Vagina (tissue), 2 donors: ENCODE results near the gene IL12RB2. TPM values are rescaled to one million over a fixed set of nuclear protein-coding genes. Genes with fewer than 3 reads are reported as not detected.

Experiments
- DNase-seq, 2 donors: peaks; one replicate each; pipeline ENCODE4 v3.0.0-alpha.2; 2017; ENCODE audit errors: extremely low spot score in 2 of 2
- H3K27ac ChIP-seq: fragments of 200-600 bp; sonication (generic); one replicate; pipeline ENCODE4 v1.5.1; 2019
- H3K27me3 ChIP-seq: fragments of 200-600 bp; sonication (generic); one replicate; pipeline ENCODE4 v1.5.1; 2019
- H3K36me3 ChIP-seq, 2 donors: fragments of 200-600 bp; sonication (generic); one replicate each; pipeline ENCODE4 v1.5.1; 2017 to 2019
- H3K4me1 ChIP-seq: fragments of 200-600 bp; sonication (generic); one replicate; pipeline ENCODE4 v1.5.1; 2019
- H3K4me3 ChIP-seq, 2 donors: fragments of 200-600 bp; sonication (generic); 1 replicate in 1 of 2; 2 replicates in 1 of 2; pipeline ENCODE4 v1.5.1; 2016 to 2019
- H3K9me3 ChIP-seq: fragments of 200-600 bp; sonication (generic); one replicate; pipeline ENCODE4 v1.5.1; 2019
- CTCF ChIP-seq, 3 experiments: fragments of 450-650 bp in 2 of 3; fragments of 200-600 bp in 1 of 3; sonication (generic) in 1 of 3; IDR thresholded peaks; one replicate each; pipeline ENCODE4 v1.5.1; 2017 to 2019; ENCODE audit warnings: antibody characterized with exemption in 3 of 3, mild to moderate bottlenecking in 2 of 3, moderate library complexity in 2 of 3
- POLR2A ChIP-seq, 2 donors: fragments of 450-650 bp; IDR thresholded peaks; one replicate each; pipeline ENCODE4 v1.6.1; 2017; ENCODE audit warnings: antibody characterized with exemption in 2 of 2, mild to moderate bottlenecking in 2 of 2, moderate library complexity in 2 of 2
- POLR2AphosphoS5 ChIP-seq, 2 donors: sonication (generic); formaldehyde crosslinking; IDR thresholded peaks; one replicate each; pipeline ENCODE4 v1.9.0; 2017; ENCODE audit warnings: antibody characterized with exemption in 2 of 2, mild to moderate bottlenecking in 2 of 2, low read depth in 1 of 2; ENCODE audit not compliant: insufficient read depth in 1 of 2
- intact Hi-C: fragments of 100-400 bp; cut with DNase I; formaldehyde crosslinking; loops from one replicate; pipeline ENCODE4 v1.15.1; 2023
- total RNA-seq: library from RNA; depleted of rRNA; stranded (reverse); fragments of >200 nt; gene quantifications from one replicate; pipeline ENCODE4 v1.2.3, GENCODE V29; 2016

Gene IL12RB2
- total RNA-seq, 1 donor from 2014 or later: 0.74 TPM

GRCh38 chr1:67332653-67333529 lies 25.2 kb downstream of the IL12RB2 start:
- no peaks in the 10 kb centered on the region for H3K27me3 ChIP-seq
- no peak overlapping the region for H3K4me3 ChIP-seq
- intact Hi-C loops: no loop called here
- no peak for DNase-seq
- H3K9me3 ChIP-seq: no peaks in the 10 kb centered on the region
- H3K27ac ChIP-seq: no peak overlapping the region
- TF ChIP-seq POLR2AphosphoS5 (IDR thresholded peaks at IDR 0.05; ENCODE audit: insufficient read depth in 1 of 2, low read depth in 1 of 2): no peak
- no peak for TF ChIP-seq CTCF (IDR thresholded peaks at IDR 0.05)
- no peak for TF ChIP-seq POLR2A (IDR thresholded peaks at IDR 0.05)
- no peaks in the 10 kb centered on the region for H3K4me1 ChIP-seq
- no peaks in the 10 kb centered on the region for H3K36me3 ChIP-seq

GRCh38 chr1:67333603-67334002 lies 25.9 kb downstream of the IL12RB2 start:
- Histone ChIP-seq H3K4me1 (no peaks in the 10 kb centered on the region), H3K36me3 (no peaks in the 10 kb centered on the region), H3K9me3 (no peaks in the 10 kb centered on the region), H3K27me3 (no peaks in the 10 kb centered on the region), H3K27ac (no peak overlapping the region), H3K4me3 (no peak overlapping the region)
- DNase-seq: no peak
- intact Hi-C loops: no loop called here
- TF ChIP-seq POLR2AphosphoS5 (IDR thresholded peaks at IDR 0.05; ENCODE audit: insufficient read depth in 1 of 2, low read depth in 1 of 2) (no peak), POLR2A (IDR thresholded peaks at IDR 0.05) (no peak), CTCF (IDR thresholded peaks at IDR 0.05) (no peak)

GRCh38 chr1:67335411-67335810 lies 27.7 kb downstream of the IL12RB2 start:
- intact Hi-C loops: no loop called here

GRCh38 chr1:67336157-67336556 lies 28.5 kb downstream of the IL12RB2 start:
- no peaks in the 10 kb centered on the region for H3K27me3 ChIP-seq
- peaks cover 11% of the 10 kb centered on the region for H3K4me1 ChIP-seq
- intact Hi-C loops: no loop called here
- no peak for DNase-seq
- no peak overlapping the region for H3K4me3 ChIP-seq
- no peaks in the 10 kb centered on the region for H3K36me3 ChIP-seq
- no peak for TF ChIP-seq POLR2A (IDR thresholded peaks at IDR 0.05)
- TF ChIP-seq CTCF (IDR thresholded peaks at IDR 0.05): no peak
- TF ChIP-seq POLR2AphosphoS5 (IDR thresholded peaks at IDR 0.05; ENCODE audit: insufficient read depth in 1 of 2, low read depth in 1 of 2): no peak
- H3K9me3 ChIP-seq: no peaks in the 10 kb centered on the region
- H3K27ac ChIP-seq: no peak overlapping the region

More at GRCh38 chr1:67335411-67335810, 27.7 kb downstream of the IL12RB2 start:
- H3K9me3 ChIP-seq: no peaks in the 10 kb centered on the region
- H3K4me3 ChIP-seq: no peak overlapping the region
- H3K4me1 ChIP-seq: peaks cover 11% of the 10 kb centered on the region
- no peak for DNase-seq
- H3K36me3 ChIP-seq: no peaks in the 10 kb centered on the region
- TF ChIP-seq CTCF (IDR thresholded peaks at IDR 0.05) (no peak), POLR2AphosphoS5 (IDR thresholded peaks at IDR 0.05; ENCODE audit: insufficient read depth in 1 of 2, low read depth in 1 of 2) (no peak)
- H3K27ac ChIP-seq: no peak overlapping the region
- H3K27me3 ChIP-seq: no peaks in the 10 kb centered on the region

GRCh38 chr1:67336783-67337182 lies 29.1 kb downstream of the IL12RB2 start:
- H3K27ac ChIP-seq: no peak overlapping the region
- H3K36me3 ChIP-seq: no peaks in the 10 kb centered on the region
- H3K27me3 ChIP-seq: no peaks in the 10 kb centered on the region
- peaks cover 11% of the 10 kb centered on the region for H3K4me1 ChIP-seq
- no peaks in the 10 kb centered on the region for H3K9me3 ChIP-seq
- DNase-seq: no peak
- intact Hi-C loops: no loop called here
- TF ChIP-seq POLR2A (IDR thresholded peaks at IDR 0.05) (no peak), CTCF (IDR thresholded peaks at IDR 0.05) (no peak), POLR2AphosphoS5 (IDR thresholded peaks at IDR 0.05; ENCODE audit: insufficient read depth in 1 of 2, low read depth in 1 of 2) (no peak)
- no peak overlapping the region for H3K4me3 ChIP-seq
